DMS53 (cell line): ENCODE data around the gene RASGRF1.

Experiments used
- DNase-seq: peaks from one replicate; lab custom pipeline; 2025; lab: John Stamatoyannopoulos, UW

RASGRF1 gene

DNA sequence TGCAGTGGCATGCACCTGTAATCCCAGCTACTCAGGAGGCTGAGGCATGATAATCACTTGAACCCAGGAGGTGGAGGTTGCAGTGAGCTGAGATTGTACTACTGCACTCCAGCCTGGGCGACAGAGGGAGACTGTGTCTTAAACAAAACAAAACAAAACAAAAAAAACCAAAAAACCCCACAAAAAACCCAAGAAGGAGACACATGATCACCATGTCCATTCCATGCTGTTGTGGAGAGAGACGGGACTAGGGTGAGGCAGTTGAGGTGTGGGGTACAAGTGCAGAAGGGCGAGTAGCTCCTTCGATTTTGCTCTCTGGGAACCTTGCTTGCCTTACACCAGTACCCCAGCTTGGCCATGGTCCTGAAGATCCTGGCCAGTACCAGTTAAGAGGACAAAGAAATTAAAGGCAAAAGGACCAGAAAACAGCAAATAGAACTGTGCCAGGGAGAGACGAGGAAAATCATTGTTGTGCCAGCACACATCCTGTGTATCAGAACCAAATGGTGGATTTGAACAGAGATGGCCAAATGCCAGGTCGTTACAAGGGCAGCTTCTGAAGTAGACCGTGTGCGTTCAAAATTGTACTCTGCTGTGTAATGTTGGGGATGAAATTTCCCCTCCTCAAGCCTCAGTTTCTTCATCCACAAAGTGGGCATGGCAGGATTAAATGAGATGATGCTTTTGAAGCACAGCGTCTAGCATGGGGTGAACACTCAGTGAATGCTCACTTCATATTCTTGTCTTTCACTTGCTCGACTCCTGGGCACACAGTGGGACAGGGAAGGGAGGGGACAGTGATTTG lies 102.8 kb downstream of the RASGRF1 start:
- DNase-seq: no peak

GRCh38 chr15:78985859-78986475 lies 104.6 kb downstream of the RASGRF1 start:
- no peak for DNase-seq

DNA sequence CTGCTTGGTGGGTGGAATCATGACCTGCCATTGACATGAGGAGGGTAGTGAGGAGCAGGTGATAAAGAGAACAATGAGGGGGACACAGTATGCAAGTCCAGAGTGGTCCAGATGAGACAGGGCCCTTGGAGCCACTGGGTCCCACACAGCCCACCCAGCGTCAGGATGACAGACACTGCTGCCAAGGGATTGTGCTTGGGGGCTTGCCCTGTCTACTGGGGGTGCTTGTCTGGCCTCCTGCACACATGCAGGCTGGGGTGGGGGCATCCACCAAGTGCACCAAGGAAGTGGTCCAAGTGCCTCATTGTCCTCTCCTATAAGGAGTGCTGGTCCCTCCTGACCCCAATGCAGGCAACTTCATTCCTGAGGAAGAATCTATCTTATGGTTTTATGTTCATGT lies 106.5 kb downstream of the RASGRF1 start:
- no peak for DNase-seq

DNA sequence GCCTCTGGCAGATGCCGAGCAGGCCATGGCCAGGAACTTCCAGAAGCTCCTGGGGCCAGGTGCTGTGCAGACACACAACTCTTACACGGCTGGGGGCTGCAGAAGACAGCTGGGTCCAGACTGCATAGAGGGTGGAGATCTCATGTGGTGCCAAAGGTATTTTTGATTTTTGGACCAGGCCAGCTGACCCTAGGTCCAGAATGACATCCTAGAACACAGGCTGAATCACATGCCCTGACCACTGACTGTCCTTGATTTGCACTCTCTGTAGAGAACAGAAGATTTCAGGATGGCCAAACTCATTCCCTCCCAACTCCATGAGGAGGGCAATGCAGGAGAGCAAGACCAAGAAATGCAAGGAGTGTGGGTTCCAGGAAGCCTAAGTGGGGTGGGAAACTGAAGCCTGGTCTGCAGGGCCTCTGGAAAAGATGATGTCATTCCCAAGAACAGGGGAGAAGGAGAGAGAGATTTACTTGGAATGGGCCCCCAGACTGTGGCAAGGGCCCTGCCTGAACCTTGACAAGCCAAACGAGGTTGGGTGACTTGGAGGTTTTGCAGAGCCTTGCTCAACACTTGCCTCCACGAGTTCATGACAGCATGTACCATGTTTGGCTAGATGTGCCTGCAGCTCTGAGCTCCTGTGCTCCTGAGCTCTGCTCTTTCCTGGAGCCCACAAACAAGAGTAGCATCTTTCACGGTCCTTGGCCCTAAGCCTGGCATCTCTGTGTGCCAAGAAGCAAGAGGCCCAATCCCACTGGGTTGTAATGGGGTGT lies 107.2 kb downstream of the RASGRF1 start:
- DNase-seq: no peak

DNA sequence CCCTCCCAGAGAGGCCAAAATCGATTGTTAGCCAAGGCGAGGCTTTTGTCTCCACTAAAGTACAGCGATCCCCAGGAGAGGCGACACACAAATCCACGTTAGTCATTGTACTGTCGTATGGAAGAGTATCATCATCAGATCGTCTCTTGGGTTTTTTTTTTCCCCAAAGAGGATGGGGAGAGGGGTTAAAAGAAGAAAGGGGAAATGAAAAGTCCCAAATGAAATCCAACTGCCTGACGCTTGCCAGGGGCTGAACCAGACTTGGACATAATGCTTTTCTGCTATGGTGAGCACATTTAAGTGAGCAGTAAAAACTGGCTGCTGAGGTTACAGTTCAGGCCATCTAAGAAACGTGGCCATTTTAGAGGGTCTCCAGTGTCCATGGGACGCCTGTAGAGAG lies 107.8 kb downstream of the RASGRF1 start:
- no peak for DNase-seq

- no peak for DNase-seq
Observed at GRCh38 chr15:78981532-78982313, 108.9 kb downstream of the RASGRF1 start.

- peak; percentile 90 for DNase-seq
Observed at GRCh38 chr15:78979456-78980320, 110.9 kb downstream of the RASGRF1 start.

GRCh38 chr15:78978601-78979179 lies 111.9 kb downstream of the RASGRF1 start:
- no peak for DNase-seq

- no peak for DNase-seq
Observed at GRCh38 chr15:78977591-78978347, 112.8 kb downstream of the RASGRF1 start.

GRCh38 chr15:78977091-78977571 lies 113.4 kb downstream of the RASGRF1 start:
- DNase-seq: no peak

DNA sequence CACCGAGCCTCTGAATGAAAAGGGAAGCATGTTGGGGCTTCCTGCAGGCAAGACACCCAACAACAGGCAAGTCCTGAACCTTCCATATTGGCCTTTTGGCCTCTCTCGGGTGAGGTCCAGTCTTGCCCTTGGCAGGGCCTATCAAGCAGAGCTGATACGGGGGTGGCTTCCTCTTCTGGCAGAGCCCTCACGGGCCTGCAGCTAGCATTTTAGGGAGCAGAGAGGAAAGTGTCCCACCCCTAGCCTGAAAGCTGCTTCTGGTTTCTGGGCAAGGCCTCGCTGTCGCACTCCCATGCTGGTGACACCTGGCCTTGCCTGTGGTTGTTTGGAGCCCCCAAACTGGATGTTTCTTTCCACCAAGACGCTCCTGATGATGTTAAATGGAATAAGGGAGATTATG lies 113.9 kb downstream of the RASGRF1 start:
- DNase-seq: no peak

DNA sequence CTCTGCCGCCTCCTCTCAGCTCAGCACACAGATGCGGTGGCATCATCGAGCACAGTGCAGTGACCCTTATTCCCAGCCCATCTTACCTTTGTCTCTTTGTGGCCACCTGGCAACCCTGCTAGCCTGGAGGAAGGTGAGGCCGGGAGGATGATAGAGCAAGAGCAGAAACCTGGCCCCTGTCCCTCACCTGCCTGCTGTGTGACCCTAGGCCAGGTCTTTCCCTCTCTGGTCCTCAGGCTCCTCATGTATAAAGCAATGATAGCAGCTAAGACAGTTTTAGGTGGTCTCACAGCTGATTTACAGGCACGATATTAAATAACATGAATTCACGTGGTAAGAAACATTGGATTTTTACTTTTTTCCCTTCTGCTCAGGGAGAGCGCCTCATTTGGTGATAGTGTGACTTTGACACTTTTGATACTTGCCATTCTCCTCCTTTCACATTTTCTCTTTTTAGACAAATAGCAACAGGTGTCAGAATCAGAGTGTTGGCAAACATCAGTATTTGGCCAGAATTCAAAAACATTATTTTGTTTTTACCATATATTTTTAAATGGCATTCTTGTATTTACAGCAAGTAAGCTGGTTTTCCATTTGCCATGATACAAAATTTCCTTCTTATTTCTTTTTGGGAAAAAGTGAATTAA lies 116.2 kb downstream of the RASGRF1 start:
- DNase-seq: no peak

DNA sequence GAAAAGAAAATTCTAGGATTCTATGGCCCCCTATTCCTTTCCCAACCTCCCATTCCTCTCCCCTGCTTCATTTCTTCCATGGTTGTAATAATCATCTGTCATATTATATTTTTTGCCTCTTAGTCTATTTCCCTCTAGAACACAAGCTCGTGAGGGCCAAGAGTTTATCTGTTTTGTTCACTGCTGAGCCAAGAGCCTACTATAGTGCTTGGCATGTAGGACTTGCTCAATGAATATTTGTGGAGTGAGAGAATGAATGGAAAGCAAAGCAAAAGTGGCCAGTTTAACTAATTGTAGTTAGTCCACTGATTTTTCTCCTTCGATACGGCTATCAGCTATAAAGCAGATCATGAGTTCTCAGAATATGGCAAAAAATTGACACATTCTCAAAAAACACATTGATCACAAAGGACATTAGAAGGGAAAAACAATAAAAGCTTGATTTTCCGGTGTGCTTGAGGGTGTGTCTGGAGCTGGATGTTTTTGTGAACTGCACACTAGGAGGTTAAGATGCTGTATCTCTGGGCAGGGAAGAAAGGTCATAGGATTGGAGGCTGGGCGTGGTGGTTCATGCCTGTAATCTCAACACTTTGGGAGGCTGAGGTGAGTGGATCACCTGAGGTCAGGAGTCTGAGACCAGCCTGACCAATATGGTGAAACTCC lies 120.8 kb downstream of the RASGRF1 start:
- DNase-seq: no peak

DNA sequence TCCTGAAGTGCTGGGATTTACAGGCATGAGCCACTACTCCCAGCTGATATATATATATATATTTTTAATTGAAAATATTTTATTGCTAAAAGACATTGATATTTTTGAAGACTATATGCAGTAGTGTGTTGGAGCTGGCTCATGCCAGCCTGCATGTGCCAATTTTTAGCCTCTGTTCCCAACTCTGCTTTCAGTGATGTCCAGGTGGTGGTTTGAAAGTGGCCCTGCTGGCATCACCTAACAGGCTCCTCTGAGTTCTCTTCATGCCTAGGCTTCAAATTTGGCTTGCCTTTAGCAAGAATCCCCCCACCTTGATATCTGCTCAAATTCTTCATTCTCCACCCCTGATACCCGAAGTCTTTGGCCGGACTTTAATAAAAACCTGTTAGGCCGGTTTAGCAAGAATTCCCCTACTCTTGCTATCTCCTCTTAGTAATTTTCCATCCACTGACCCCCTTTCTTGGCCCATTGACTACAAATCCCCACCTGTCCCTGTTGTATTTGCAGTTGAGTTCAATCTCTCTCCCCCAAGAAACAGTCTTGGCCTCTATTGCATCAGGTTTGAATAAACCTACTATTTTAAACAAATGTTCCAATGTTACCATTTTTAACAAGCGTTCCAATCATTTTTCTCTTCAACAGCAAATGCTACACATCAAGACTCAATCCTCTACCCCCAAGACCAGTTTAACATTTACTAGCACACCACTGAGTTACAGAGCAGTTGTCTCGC lies 121.9 kb downstream of the RASGRF1 start:
- DNase-seq: peak; percentile 61

GRCh38 chr15:78968114-78968513 lies 122.5 kb downstream of the RASGRF1 start:
- DNase-seq: no peak

GRCh38 chr15:78960308-78960707 lies 130.3 kb downstream of the RASGRF1 start:
- DNase-seq: no peak

DNA sequence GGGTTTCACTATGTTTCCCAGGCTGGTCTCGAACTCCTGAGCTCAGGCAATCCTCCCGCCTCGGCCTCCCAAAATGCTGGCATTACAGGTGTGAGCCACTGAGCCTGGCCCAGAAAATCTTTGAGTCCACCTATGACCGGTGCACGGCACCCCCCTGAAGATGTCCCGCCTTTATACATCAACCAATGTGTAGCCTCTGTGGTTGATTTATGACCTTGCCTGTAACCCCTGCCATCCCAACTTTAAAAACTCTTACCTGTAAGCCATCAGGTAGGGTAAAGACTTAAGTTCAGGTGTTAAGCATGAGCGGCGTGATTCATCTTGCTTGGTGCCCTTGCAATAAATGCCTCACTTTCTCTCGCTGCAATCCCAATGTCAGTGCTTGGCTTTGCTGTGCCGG lies 131.2 kb downstream of the RASGRF1 start:
- no peak for DNase-seq
